IPS DF 6.9 (cell line): ENCODE results near the gene PTPRD.

Source experiments
- DNase-seq: peaks from one replicate; pipeline ENCODE4 v3.0.0-alpha.2; 2013; ENCODE audit warnings: low read depth, low spot score
- H3K27ac ChIP-seq: one replicate; pipeline ENCODE4 v1.5.1; 2013; ENCODE audit warnings: low read length, control low read depth
- H3K27me3 ChIP-seq: 2 replicates; pipeline ENCODE4 v1.6.1; 2013; ENCODE audit warnings: mild to moderate bottlenecking, low read length; ENCODE audit not compliant: control insufficient read depth, insufficient read depth
- H3K36me3 ChIP-seq: 2 replicates; pipeline ENCODE4 v1.6.1; 2013; ENCODE audit warnings: low read length; ENCODE audit not compliant: control insufficient read depth, insufficient read depth
- H3K4me1 ChIP-seq: 2 replicates; pipeline ENCODE4 v1.6.1; 2013; ENCODE audit warnings: low read length; ENCODE audit not compliant: control insufficient read depth, insufficient read depth
- H3K4me3 ChIP-seq: 2 replicates; pipeline ENCODE4 v1.5.1; 2013; ENCODE audit warnings: mild to moderate bottlenecking, low read length
- H3K9me3 ChIP-seq: 2 replicates; pipeline ENCODE4 v1.6.1; 2013; ENCODE audit warnings: low read length, inconsistent platforms; ENCODE audit not compliant: control insufficient read depth, insufficient read depth
- WGBS: extraction: QIAGEN DNeasy Blood & Tissue Kit; methylation state at CpG from one replicate; pipeline ENCODE4 v1.1.7; 2013; ENCODE audit warnings: mixed read lengths, missing lambda C conversion rate; ENCODE audit not compliant: insufficient read length, insufficient coverage; 5-methylcytosine and 5-hydroxymethylcytosine counted together

Gene PTPRD

GRCh38 chr9:8457055-8457454 lies 2155.7 kb downstream of the PTPRD start:
- H3K27me3 ChIP-seq = no peaks in the 10 kb centered on the region
- H3K9me3 ChIP-seq = no peaks in the 10 kb centered on the region
- WGBS = no CpG with 5 or more reads among the region's 5 CpGs
- no peaks in the 10 kb centered on the region for H3K4me1 ChIP-seq
- no peaks in the 10 kb centered on the region for H3K36me3 ChIP-seq
- H3K4me3 ChIP-seq = no peak overlapping the region
- no peak overlapping the region for H3K27ac ChIP-seq
- no peak for DNase-seq

- Histone ChIP-seq H3K4me1 (no peaks in the 10 kb centered on the region), H3K4me3 (no peak overlapping the region), H3K36me3 (no peaks in the 10 kb centered on the region), H3K27ac (no peak overlapping the region), H3K27me3 (no peaks in the 10 kb centered on the region), H3K9me3 (no peaks in the 10 kb centered on the region)
- no peak for DNase-seq
These were observed 2156.5 kb downstream of the PTPRD start for GRCh38 chr9:8456344-8456743.

GRCh38 chr9:8450810-8451545 lies 2161.8 kb downstream of the PTPRD start:
- Histone ChIP-seq H3K9me3 (no peaks in the 10 kb centered on the region), H3K4me3 (no peak overlapping the region), H3K27ac (no peak overlapping the region), H3K4me1 (no peaks in the 10 kb centered on the region), H3K36me3 (no peaks in the 10 kb centered on the region), H3K27me3 (no peaks in the 10 kb centered on the region)
- WGBS = 100% methylated on average over 1 of the region's 9 CpGs
- DNase-seq = no peak

- no peaks in the 10 kb centered on the region for H3K27me3 ChIP-seq
- H3K9me3 ChIP-seq = no peaks in the 10 kb centered on the region
- H3K4me3 ChIP-seq = no peak overlapping the region
- no peak for DNase-seq
- H3K4me1 ChIP-seq = no peaks in the 10 kb centered on the region
- no peaks in the 10 kb centered on the region for H3K36me3 ChIP-seq
- WGBS = no CpG with 5 or more reads among the region's 7 CpGs
- H3K27ac ChIP-seq = no peak overlapping the region
These were observed 2164.6 kb downstream of the PTPRD start for GRCh38 chr9:8448226-8448625.

GRCh38 chr9:8447601-8448000 lies 2165.2 kb downstream of the PTPRD start:
- Histone ChIP-seq H3K27me3 (no peaks in the 10 kb centered on the region), H3K4me1 (no peaks in the 10 kb centered on the region), H3K27ac (no peak overlapping the region), H3K9me3 (no peaks in the 10 kb centered on the region), H3K36me3 (no peaks in the 10 kb centered on the region), H3K4me3 (no peak overlapping the region)
- no peak for DNase-seq
- WGBS = no CpG with 5 or more reads among the region's 4 CpGs

GRCh38 chr9:8437876-8438275 lies 2174.9 kb downstream of the PTPRD start:
- H3K4me1 ChIP-seq = no peaks in the 10 kb centered on the region
- no peak for DNase-seq
- no peaks in the 10 kb centered on the region for H3K36me3 ChIP-seq
- H3K9me3 ChIP-seq = no peaks in the 10 kb centered on the region
- H3K27ac ChIP-seq = no peak overlapping the region
- no peak overlapping the region for H3K4me3 ChIP-seq
- no peaks in the 10 kb centered on the region for H3K27me3 ChIP-seq

GRCh38 chr9:8437259-8437658 lies 2175.5 kb downstream of the PTPRD start:
- Histone ChIP-seq H3K9me3 (no peaks in the 10 kb centered on the region), H3K36me3 (no peaks in the 10 kb centered on the region), H3K4me3 (no peak overlapping the region), H3K4me1 (no peaks in the 10 kb centered on the region), H3K27ac (no peak overlapping the region), H3K27me3 (no peaks in the 10 kb centered on the region)
- no peak for DNase-seq
- WGBS = no CpG with 5 or more reads among the region's 4 CpGs

GRCh38 chr9:8436786-8437185 lies 2176.0 kb downstream of the PTPRD start:
- no peaks in the 10 kb centered on the region for H3K27me3 ChIP-seq
- WGBS = no CpG with 5 or more reads among the region's 1 CpG
- no peaks in the 10 kb centered on the region for H3K36me3 ChIP-seq
- H3K4me1 ChIP-seq = no peaks in the 10 kb centered on the region
- no peaks in the 10 kb centered on the region for H3K9me3 ChIP-seq
- no peak for DNase-seq
- no peak overlapping the region for H3K4me3 ChIP-seq
- H3K27ac ChIP-seq = no peak overlapping the region

GRCh38 chr9:8434621-8435020 lies 2178.2 kb downstream of the PTPRD start:
- no peaks in the 10 kb centered on the region for H3K27me3 ChIP-seq
- no peak for DNase-seq
- no CpG with 5 or more reads among the region's 3 CpGs for WGBS
- H3K4me1 ChIP-seq = no peaks in the 10 kb centered on the region
- no peak overlapping the region for H3K4me3 ChIP-seq
- no peaks in the 10 kb centered on the region for H3K9me3 ChIP-seq
- no peaks in the 10 kb centered on the region for H3K36me3 ChIP-seq
- H3K27ac ChIP-seq = no peak overlapping the region

GRCh38 chr9:8432224-8432623 lies 2180.6 kb downstream of the PTPRD start:
- no peak overlapping the region for H3K27ac ChIP-seq
- H3K4me1 ChIP-seq = no peaks in the 10 kb centered on the region
- DNase-seq = no peak
- no peaks in the 10 kb centered on the region for H3K27me3 ChIP-seq
- H3K9me3 ChIP-seq = no peaks in the 10 kb centered on the region
- H3K36me3 ChIP-seq = no peaks in the 10 kb centered on the region
- no CpG with 5 or more reads among the region's 4 CpGs for WGBS
- no peak overlapping the region for H3K4me3 ChIP-seq

GRCh38 chr9:8431505-8431904 lies 2181.3 kb downstream of the PTPRD start:
- H3K27ac ChIP-seq = no peak overlapping the region
- no peak overlapping the region for H3K4me3 ChIP-seq
- no peak for DNase-seq
- H3K36me3 ChIP-seq = no peaks in the 10 kb centered on the region
- no peaks in the 10 kb centered on the region for H3K27me3 ChIP-seq
- WGBS = no CpG with 5 or more reads among the region's 1 CpG
- H3K4me1 ChIP-seq = no peaks in the 10 kb centered on the region
- H3K9me3 ChIP-seq = no peaks in the 10 kb centered on the region
